HG03060 (cell line): Measurements from ENCODE around the gene C3orf62.
"Not testable (repeated sequence)": the region's sequence is repeated elsewhere in the genome, so short reads cannot be mapped to it uniquely, and the experiment has no call there.

Experiments
- ATAC-seq: cut with Tn5 transposase; IDR thresholded peaks from one replicate; pipeline ENCODE4 v1.9.1; 2021; ENCODE audit warnings: low read depth, moderate number of reproducible peaks; ENCODE audit not compliant: unreplicated experiment

Gene C3orf62

DNA sequence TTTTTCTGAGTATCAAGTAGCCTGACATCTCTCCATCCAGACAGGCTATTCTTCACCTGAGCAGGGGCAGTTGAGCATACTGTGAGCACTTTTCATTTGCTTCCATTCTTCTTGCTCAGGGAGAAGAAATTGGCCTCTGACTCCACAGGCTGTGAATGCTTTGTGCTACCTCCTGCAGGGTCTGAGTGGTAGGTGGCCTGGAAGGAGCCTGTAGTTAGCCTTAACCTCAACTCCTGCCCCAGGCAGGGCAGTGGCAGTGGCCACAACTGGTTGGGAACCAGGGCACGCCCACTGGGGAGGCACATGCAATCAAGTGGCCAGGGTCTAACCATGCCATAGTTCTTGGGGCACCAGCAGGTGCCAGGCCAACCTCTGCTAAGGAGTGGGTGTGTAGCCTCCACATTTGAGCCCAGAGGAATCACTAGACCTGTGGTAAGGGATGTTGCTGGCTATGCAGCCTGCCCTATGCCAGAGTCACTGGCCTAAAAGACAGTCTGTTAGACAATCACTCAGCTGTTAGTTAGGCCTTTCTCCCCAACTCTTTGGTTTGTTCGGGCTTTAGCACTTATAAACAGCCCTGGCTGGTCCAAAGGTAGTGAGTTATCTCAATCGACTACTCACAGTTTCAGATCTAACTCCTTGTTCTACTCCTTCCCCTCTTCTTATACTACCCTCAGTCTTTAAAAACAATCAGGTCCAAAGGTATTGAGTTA, 7.4 kb downstream of the C3orf62 start:
- no peak for ATAC-seq

DNA sequence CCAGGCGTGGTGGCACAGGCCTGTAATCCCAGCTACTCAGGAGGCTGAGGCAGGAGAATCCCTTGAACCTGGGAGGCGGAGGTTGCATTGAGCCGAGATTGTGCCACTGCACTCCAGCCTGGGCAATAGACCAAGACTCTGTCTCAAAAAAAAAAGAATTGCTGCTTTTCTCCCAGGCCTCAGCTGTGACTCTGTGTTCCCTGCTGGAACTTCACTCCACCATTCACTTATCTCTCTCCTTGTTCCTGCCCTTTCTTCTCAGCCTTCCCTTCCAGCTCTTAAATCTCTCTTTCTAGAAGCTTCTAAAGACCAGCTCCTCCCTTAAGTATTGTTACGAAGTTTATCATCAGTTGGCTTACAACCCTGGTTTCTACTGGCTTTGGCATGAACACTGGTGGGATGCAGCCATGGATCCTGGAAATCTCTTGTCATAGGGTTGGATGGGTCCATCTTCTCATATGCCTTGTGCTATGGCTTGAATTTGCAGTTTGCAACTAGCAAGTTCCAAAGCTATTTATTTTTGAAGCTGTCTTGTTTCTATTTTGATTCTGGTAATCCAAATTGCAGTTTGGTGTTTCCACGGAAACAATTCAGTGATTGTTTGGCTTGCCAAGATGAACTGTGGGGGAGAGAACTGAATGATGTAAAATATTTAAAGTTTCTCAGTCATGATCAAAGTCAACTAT, 10.5 kb downstream of the C3orf62 start:
- no peak for ATAC-seq

DNA sequence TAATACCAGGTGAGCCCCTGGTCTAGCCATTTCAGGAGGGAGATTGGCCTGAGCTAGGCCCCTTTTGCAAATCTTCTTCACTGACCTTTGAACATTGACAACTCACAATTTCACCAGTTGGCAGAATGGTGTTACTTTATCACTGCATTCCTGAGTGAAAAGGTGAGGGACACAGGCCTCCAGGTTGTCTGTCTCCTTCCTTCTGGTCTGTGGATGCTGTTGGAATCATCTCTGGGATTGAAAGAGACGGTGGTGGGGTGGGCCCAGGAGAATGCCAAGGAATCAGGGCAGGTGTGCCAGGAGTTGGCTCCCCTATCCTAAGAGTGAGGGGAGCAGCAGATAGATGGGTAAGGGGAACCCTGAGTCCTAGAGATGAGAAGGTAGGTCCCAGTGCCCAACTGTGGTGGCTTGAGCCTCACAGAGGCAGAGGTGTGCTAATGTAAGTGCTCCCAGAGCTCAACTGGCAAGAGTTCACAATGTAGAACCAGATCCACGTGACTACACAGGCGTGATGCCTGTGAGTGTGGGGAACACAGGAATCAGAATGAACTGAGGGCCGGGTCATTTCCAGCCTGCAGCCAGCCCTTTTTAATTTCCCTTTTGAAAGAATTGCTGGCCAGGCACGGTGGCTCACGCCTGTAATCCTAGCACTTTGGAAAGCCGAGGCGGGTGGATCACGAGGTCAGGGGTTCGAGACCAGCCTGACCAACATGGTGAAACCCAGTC, 11.2 kb downstream of the C3orf62 start:
- ATAC-seq: no peak

- no peak for ATAC-seq
These were observed 13.7 kb downstream of the C3orf62 start for GRCh38 chr3:49263159-49263889.

- no peak for ATAC-seq
These were observed 16.2 kb downstream of the C3orf62 start for GRCh38 chr3:49260806-49261324.

DNA sequence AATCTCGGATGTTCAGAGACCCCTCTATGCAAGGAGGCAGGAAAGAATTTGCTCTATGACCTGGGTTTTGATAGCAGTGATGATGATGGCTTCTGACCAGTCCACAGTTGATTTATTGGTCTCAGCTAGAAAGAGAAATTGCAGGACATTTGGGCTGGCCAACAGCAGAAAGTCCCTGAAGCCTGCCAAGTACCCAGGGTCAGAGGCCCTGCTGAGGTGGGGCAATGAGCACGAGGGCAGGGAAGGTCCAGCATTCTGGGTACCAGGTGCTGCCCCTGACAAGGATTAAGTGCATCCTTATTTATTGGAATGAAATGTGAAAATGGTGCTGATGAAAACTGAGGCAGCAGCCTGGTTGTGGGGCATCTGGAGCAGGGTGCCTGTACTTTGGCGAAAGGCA, 19.8 kb downstream of the C3orf62 start:
- ATAC-seq: no peak

DNA sequence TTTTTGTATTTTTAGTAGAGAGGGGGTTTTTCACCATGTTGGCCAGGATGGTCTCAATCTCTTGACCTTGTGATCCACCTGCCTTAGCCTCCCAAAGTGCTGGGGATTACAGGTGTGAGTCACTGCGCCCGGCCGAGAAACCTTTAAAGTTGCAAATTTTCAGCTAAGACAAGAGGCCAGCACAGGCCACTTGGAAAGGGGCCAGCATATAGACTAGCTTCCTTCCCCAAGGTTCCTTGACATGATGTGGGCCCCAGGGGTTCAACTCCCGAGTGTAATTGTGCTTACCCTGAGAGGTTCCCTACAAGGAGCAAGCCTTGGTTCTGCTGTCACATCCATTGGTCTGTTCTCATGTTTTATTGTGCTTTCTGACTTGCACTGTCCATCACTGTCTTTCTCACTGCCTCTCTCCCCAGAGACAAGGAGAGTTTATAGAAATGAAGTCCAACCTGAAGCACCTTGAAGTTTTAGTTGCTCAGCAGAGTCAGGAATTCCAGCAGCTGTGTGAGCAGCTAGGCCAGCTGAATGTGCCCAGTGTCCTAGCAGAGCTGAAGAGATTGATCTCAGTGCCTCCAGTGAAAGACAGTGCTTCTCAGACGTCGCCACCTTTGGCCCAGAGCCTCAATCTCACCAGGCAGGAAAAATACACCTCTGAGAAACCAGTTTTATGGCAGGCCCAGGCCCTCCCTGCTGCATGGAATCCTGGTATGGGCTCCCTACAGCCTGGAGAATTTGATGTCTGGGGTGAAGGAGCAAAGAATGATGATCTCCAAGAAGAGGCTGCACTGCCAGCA, 21.1 kb downstream of the C3orf62 start:
- no peak for ATAC-seq

DNA sequence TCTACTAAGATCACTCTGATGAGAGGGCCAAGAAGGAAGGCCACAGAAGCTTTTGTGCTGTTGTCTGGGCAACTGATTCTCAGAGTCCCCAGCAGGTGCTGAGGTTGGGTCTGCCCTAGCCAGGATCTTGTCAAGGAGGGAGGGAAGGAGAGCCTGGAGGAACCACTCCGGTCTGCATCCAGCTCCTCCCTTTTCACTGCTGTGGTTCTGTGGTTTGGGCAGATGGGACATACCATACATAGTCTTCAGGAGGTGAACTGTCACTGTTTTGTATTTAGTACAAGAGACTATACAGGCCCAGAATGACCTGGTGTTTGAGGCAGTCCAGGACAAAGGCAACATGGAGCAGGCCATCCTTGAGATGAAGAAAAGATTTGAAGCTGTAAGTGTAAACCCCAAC, 21.9 kb downstream of the C3orf62 start:
- ATAC-seq: no peak

DNA sequence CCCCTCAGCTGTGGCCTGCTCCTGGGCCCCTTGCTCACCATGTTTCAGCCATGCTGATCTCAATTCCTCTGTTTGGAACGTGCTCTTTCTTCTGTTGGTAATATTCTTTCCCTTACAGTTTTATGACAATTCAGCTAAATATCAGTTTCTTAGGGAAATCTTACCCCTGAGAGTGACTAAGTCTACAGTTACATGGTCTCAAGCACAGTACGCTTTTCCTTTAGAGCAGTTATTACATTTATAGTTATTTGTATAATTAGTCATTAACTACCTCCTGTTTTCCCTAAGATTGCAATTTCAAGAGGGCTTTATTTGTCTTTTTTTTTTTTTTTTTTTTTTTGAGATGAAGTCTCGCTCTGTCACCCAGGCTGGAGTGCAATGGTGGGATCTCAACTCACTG, 23.5 kb downstream of the C3orf62 start:
- no peak for ATAC-seq

DNA sequence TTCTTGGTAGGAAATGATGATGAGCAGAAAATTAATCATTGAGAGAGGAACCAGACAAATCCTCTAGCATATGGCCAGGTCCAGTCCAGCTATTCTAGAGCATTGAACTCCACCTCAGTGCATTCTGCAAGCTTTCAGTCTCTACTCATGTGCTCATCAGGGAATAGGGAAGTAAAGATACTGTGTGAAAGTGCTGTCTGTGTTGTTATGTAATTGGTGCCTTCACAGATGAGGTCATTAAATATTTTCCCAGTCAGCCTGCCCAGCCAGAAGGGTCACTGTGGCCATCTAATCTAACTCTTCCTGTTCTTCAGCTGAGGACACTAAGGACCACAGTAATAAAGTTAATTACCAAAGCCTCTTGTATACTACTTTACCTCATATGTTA, 28.2 kb downstream of the C3orf62 start:
- ATAC-seq: no peak

DNA sequence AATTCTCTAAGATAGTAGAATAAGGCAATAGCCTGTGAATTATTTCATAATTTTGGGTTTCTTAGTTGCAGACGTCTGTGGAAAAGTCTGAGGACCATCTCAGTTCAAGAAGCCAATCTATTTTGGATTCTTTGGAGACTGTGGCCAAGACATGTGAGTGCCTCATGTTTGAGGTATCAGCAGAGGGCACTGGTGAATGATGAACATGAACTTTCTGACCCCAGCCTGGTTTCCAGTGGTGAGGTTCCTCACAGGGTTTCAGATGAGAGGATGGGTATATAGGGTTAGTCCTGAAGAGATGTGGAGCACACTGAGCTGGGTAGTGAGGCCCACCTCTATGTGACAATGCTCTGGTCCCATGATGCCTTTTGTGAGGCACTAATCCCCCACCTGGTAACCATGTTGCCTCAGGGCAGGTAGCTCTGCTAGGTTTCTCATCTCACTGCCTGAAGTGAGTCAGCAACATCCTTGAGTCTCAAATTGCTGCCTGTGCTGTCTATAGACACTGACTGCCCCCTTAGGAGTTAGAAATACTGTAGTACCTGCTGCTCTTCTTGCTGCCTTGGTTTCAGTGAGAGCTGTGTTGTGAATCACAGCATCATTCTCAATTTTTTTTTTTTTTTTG, 32.3 kb downstream of the C3orf62 start:
- ATAC-seq: no peak

GRCh38 chr3:49240091-49240490, 36.9 kb downstream of the C3orf62 start:
- not testable (repeated sequence) for ATAC-seq

DNA sequence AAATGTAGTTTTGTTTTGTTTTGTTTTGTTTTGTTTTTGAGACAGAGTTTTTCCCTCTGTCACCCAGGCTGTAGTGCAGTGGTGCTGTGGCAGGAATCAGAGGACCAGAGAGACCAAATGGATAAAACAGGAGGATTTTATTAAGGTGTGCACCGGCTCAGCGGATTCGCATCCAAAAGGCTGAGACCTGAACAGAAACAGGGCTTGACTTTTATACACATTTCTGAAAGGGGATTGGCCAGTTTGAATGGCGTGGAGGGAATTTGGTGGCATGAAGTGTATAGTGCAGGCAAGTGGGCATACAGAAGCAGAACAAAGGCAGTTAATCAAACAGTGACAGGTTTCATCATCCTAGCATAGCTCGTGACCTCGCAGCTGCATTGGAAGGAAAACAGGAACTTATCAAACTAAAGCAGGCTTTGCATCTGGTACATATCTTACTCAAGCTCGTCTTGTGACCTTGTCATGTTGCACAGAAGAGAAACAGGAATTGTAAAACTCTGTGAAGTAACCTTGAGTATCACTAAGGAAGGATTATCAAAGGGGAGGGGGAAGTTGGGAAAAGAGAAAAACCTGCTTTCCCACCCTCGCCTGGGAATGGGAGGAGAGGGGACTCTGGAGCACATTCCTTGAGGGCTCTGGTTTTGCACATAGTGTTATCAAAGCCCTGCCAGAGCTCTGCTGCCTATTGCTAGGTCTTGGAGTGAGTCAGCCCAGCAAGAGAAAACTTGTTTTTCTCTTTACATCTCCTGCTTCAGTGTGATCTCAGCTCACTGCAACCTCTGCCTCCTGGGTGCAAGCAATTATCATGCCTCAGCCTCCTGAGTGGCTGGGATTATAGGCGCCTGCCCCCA, 38.5 kb downstream of the C3orf62 start:
- ATAC-seq: peak; percentile 62

GRCh38 chr3:49237344-49237743, 39.7 kb downstream of the C3orf62 start:
- no peak for ATAC-seq

DNA sequence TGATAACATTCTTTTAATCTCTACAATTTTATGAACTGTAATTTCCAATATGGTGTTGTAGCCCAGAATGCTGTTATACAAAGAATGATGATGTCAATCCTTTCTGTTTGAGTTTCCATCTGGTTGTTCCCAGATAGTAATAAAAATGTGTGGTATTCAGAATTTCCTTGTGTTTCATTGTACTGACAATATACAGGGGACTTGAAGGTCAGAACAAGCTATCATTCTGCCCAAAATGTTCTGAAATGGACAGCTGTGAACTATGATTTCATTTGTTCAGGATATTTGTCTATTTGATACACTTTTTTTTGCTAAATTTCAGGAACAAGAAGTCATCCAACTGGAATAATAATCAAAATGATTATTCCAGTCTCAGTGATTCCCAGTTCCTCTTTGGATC, 40.8 kb downstream of the C3orf62 start:
- no peak for ATAC-seq

DNA sequence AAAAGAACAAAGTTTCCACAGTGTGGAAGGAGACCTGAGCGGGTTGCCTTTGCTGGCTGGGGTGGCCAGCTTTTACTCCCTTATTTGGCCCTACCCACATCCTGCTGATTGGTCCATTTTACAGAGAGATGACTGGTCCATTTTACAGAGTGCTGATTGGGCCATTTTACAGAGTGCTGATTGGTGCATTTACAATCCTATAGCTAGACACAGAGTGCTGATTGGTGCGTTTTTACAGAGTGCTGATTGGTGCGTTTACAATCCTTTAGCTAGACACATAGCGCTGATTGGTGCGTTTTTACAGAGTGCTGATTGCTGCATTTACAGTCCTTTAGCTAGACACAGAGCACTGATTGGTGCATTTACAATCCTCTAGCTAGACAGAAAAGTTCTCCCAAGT, 48.2 kb downstream of the C3orf62 start:
- ATAC-seq: not testable (repeated sequence)

GRCh38 chr3:49222002-49222401, 55.0 kb downstream of the C3orf62 start:
- ATAC-seq: no peak

DNA sequence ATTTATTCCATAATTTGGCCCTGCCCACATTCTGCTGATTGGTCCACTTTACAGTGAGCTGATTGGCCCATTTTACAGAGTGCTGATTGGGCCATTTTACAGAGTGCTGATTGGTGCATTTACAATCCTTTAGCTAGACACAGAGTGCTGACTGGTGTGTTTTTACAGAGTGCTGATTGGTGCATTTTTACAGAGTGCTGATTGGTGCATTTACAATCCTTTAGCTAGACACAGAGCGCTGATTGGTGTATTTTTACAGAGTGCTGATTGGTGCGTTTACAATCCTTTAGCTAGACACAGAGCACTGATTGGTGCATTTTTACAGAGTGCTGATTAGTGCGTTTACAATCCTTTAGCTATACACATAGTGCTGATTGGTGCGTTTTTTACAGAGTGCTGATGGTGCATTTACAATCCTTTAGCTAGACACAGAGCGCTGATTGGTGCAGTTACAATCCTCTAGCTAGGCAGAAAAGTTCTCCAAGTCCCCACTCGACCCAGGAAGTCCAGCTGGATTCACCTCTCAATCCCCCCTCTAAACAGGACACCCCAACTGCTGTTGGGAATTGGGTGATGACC, 56.0 kb downstream of the C3orf62 start:
- not testable (repeated sequence) for ATAC-seq
